ENCODE measurements around the gene SFRP4. TPM values are rescaled to one million over a fixed set of nuclear protein-coding genes. Genes with fewer than 3 reads are reported as not detected.

The SFRP4 gene
- total and polyA plus RNA-seq, 2 donors from 2014 or later: 1.5 to 6.8 TPM

- Histone ChIP-seq H3K27me3 (ENCODE audit: control insufficient read depth, insufficient read depth, low read length) (no peaks in the 10 kb centered on the region), H3K9ac (ENCODE audit: low read length in 3 of 3) (no peak overlapping the region), H3K9me3 (ENCODE audit: control insufficient read depth in 2 of 3, insufficient read depth in 1 of 3, low read length in 3 of 3) (no peaks in the 10 kb centered on the region), H3K27ac (ENCODE audit: low read depth in 2 of 2, low read length in 2 of 2) (no peak overlapping the region), H3K36me3 (ENCODE audit: control insufficient read depth in 2 of 3, insufficient read depth in 3 of 3, low read length in 3 of 3) (no peaks in the 10 kb centered on the region), H3K4me3 (ENCODE audit: low read length in 3 of 3) (no peak overlapping the region), H3K4me1 (ENCODE audit: control insufficient read depth in 2 of 3, insufficient read depth in 2 of 3, low read depth in 1 of 3, low read length in 3 of 3) (no peaks in the 10 kb centered on the region)
- intact Hi-C loops (cut with DNase I): loop anchor here (10.0 kb wide), 1 partner anchor 206 kb away; no protein-coding TSS in a partner anchor
- DNase-seq (peak in 1 of 5 donors; percentile 20), FAIRE-seq (no peak)
- TF ChIP-seq CTCF (IDR thresholded peaks at IDR 0.05; ENCODE audit: borderline replicate concordance, extremely low read depth, insufficient read depth): no peak
Measured at GRCh38 chr7:37908221-37908788, 8.3 kb downstream of the SFRP4 start.

GRCh38 chr7:37901890-37902524, 14.6 kb downstream of the SFRP4 start:
- TF ChIP-seq CTCF (IDR thresholded peaks at IDR 0.05; ENCODE audit: borderline replicate concordance, extremely low read depth, insufficient read depth): no peak
- no peak overlapping the region for H3K9ac ChIP-seq (ENCODE audit: low read length in 3 of 3)
- H3K4me1 ChIP-seq (ENCODE audit: control insufficient read depth in 2 of 3, insufficient read depth in 2 of 3, low read depth in 1 of 3, low read length in 3 of 3): peaks cover 2 to 12% (median 4%) of the 10 kb centered on the region in 3 donors
- no peak overlapping the region for H3K4me3 ChIP-seq (ENCODE audit: low read length in 3 of 3)
- peak overlapping the region in 1 of 2 donors; percentile 35 for H3K27ac ChIP-seq (ENCODE audit: low read depth in 2 of 2, low read length in 2 of 2)
- intact Hi-C loops (cut with DNase I): loop anchor here (10.0 kb wide), 1 partner anchor 213 kb away; no protein-coding TSS in a partner anchor
- H3K9me3 ChIP-seq (ENCODE audit: control insufficient read depth in 2 of 3, insufficient read depth in 1 of 3, low read length in 3 of 3): no peaks in the 10 kb centered on the region
- H3K36me3 ChIP-seq (ENCODE audit: control insufficient read depth in 2 of 3, insufficient read depth in 3 of 3, low read length in 3 of 3): no peaks in the 10 kb centered on the region
- peak in 2 of 5 donors; percentile 13 to 54 for DNase-seq
- peak; percentile 76 for FAIRE-seq
- H3K27me3 ChIP-seq (ENCODE audit: control insufficient read depth, insufficient read depth, low read length): no peaks in the 10 kb centered on the region

GRCh38 chr7:37901236-37901827, 15.3 kb downstream of the SFRP4 start:
- H3K36me3 ChIP-seq (ENCODE audit: control insufficient read depth in 2 of 3, insufficient read depth in 3 of 3, low read length in 3 of 3): no peaks in the 10 kb centered on the region
- H3K4me1 ChIP-seq (ENCODE audit: control insufficient read depth in 2 of 3, insufficient read depth in 2 of 3, low read depth in 1 of 3, low read length in 3 of 3): peaks cover 2 to 12% (median 4%) of the 10 kb centered on the region in 3 donors
- DNase-seq (peak in 2 of 5 donors; percentile 63 to 76), FAIRE-seq (peak; percentile 78)
- intact Hi-C loops (cut with DNase I): loop anchor here (10.0 kb wide), 1 partner anchor 213 kb away; no protein-coding TSS in a partner anchor
- peak overlapping the region in 1 of 2 donors; percentile 35 for H3K27ac ChIP-seq (ENCODE audit: low read depth in 2 of 2, low read length in 2 of 2)
- no peaks in the 10 kb centered on the region for H3K27me3 ChIP-seq (ENCODE audit: control insufficient read depth, insufficient read depth, low read length)
- peak; percentile 54 for TF ChIP-seq CTCF (IDR thresholded peaks at IDR 0.05; ENCODE audit: borderline replicate concordance, extremely low read depth, insufficient read depth)
- peak overlapping the region in 1 of 3 donors; percentile 5 for H3K4me3 ChIP-seq (ENCODE audit: low read length in 3 of 3)
- no peak overlapping the region for H3K9ac ChIP-seq (ENCODE audit: low read length in 3 of 3)
- H3K9me3 ChIP-seq (ENCODE audit: control insufficient read depth in 2 of 3, insufficient read depth in 1 of 3, low read length in 3 of 3): no peaks in the 10 kb centered on the region

Measured in kidney (tissue), 14 donors.